HepG2 (cell line): Measurements from ENCODE around the gene KDM5B.

Experiments used
- CTCF ChIP-seq: sonication (generic); formaldehyde crosslinking; IDR thresholded peaks from 2 replicates; pipeline ENCODE4 v1.5.0; 2020; ENCODE audit warnings: mild to moderate bottlenecking, missing genetic modification reagents, moderate library complexity
- IKZF1 ChIP-seq: fragments of 450-650 bp; IDR thresholded peaks from 2 replicates; pipeline ENCODE4 v1.7.1; 2016
- IRF2 ChIP-seq: IDR thresholded peaks from 2 replicates; pipeline ENCODE4 v1.6.1; 2018; ENCODE audit warnings: missing genetic modification reagents, missing compliant biosample characterization
- NFRKB ChIP-seq: fragments of 450-650 bp; IDR thresholded peaks from 2 replicates; pipeline ENCODE4 v1.6.1; 2017
- NPAS2 ChIP-seq: sonication (generic); formaldehyde crosslinking; IDR thresholded peaks from 2 replicates; pipeline ENCODE4 v1.8.0; 2022; ENCODE audit warnings: mild to moderate bottlenecking, missing genetic modification reagents, borderline replicate concordance
- POLR2AphosphoS2 ChIP-seq: IDR thresholded peaks from 2 replicates; pipeline ENCODE4 v1.6.1; 2011; ENCODE audit warnings: low read depth, low read length, improper control_type of control experiment
- REL ChIP-seq: sonication (generic); formaldehyde crosslinking; conservative IDR thresholded peaks from 2 replicates; pipeline ENCODE4 v1.8.0; 2022; ENCODE audit warnings: mild to moderate bottlenecking, missing genetic modification reagents, moderate library complexity
- RFX1 ChIP-seq: fragments of 450-650 bp; IDR thresholded peaks from 2 replicates; pipeline ENCODE4 v1.6.1; 2017
- ZNF335 ChIP-seq: sonication (generic); formaldehyde crosslinking; IDR thresholded peaks from 2 replicates; pipeline ENCODE4 v1.4.0; 2020; ENCODE audit warnings: missing genetic modification reagents
- ZNF720 ChIP-seq: sonication (generic); formaldehyde crosslinking; IDR thresholded peaks from 2 replicates; pipeline ENCODE4 v1.4.0; 2020; ENCODE audit warnings: missing genetic modification reagents
- ZNF770 ChIP-seq: sonication (generic); formaldehyde crosslinking; IDR thresholded peaks from 2 replicates; pipeline ENCODE4 v1.5.0; 2020; ENCODE audit warnings: mild to moderate bottlenecking, missing genetic modification reagents
- TF ChIP-seq, protein P1 (sequence below): IDR thresholded peaks from 2 replicates; pipeline ENCODE4 v1.6.1; 2016; ENCODE audit warnings: missing genetic modification reagents, missing compliant biosample characterization

DNA sequence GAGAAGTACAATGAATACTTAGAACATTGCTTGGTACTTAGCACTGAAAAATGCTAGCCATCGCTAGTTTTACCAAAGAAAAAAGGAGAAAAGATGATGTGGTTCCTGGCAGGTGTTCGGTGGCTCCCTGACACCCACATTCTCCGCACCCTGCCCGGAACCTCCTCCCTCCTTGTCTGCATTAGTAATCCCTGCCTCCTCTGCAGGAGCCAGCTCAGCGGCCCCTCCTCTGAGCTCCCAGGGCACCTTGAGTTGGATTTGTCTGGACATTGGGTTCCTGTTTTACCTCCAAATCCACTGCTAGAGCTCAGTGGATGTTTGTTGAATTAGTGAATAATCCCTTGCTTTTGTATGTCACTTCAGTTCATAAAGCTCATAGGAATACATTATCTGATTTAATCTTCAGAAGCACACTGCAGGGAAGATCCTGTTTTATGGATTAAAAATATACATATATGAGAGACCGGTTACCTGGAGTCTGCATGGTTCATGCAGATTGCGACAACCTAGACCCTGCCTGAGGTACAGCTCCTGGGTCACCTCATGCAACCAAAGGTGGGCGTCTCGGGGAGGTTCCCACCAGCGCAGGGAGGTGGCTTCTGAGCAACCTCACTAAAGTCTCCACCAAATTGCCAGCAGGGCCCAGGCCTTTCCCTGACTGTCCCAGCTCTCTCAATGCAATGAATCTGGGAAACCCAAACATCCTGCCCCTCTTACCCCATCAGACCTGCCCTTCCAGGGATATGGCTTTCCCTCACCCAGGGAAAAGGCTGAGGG lies 26.7 kb upstream of the KDM5B start:
- TF ChIP-seq REL (no peak), RFX1 (no peak), POLR2AphosphoS2 (no peak), NFRKB (no peak), IRF2 (CRISPR knock-in tag) (no peak), ZNF335 (no peak), CTCF (CRISPR knock-in tag) (no peak), ZNF770 (CRISPR knock-in tag) (no peak), NPAS2 (CRISPR knock-in tag) (no peak), IKZF1 (no peak), ZNF720 (no peak)
- TF ChIP-seq, protein P1, sequence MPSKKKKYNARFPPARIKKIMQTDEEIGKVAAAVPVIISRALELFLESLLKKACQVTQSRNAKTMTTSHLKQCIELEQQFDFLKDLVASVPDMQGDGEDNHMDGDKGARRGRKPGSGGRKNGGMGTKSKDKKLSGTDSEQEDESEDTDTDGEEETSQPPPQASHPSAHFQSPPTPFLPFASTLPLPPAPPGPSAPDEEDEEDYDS (CRISPR knock-in tag): no peak
